C4-2B (cell line): ENCODE data around the gene FANCG.

Source experiments
- ZFX ChIP-seq: fragments of 450-650 bp; IDR thresholded peaks from 2 replicates; pipeline ENCODE4 v1.6.1; 2017
- TF ChIP-seq, protein P1 (sequence below): fragments of 450-650 bp; conservative IDR thresholded peaks from 2 replicates; pipeline ENCODE4 v1.5.1; 2017; ENCODE audit warnings: mild to moderate bottlenecking

DNA sequence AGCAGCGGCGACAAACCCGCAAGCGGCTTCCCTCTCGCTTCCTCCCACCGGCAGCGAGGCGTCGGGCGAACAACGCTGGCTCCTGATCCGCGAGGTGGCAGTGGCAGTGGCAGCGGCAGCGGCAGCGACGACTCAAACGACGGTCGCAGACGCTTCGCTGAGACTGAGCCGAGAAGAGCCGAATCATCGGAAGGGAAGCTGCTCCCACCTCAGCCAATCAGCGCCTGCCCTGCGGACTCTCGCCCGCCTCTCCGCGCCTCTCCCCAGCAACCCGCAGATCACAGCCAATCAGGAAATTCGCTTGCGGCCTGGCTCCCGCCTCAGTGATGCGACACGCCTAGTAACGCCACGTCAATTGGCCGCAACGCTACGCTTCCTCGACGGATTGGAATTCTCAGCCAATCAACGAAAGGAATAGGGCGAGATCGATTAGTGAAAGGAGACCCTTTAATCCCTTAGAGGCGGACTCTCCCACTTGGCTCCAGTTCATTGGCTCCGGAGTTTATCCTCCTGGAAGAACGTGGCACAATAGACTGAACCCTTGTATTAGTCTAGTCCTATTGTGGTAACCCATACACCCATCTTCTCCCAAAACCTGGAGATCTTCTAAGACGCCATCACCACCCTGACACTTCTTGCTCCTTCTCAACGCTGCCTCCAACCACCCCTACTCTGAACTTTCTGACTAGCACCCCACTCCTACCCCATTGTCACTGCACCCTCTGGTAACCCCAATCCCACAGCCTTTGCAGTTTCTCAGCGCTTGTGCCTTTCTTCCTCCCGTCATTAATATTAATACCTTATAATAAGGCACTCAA lies 7.1 kb downstream of the FANCG start, which contains the start of gene VCP:
- TF ChIP-seq, protein P1, sequence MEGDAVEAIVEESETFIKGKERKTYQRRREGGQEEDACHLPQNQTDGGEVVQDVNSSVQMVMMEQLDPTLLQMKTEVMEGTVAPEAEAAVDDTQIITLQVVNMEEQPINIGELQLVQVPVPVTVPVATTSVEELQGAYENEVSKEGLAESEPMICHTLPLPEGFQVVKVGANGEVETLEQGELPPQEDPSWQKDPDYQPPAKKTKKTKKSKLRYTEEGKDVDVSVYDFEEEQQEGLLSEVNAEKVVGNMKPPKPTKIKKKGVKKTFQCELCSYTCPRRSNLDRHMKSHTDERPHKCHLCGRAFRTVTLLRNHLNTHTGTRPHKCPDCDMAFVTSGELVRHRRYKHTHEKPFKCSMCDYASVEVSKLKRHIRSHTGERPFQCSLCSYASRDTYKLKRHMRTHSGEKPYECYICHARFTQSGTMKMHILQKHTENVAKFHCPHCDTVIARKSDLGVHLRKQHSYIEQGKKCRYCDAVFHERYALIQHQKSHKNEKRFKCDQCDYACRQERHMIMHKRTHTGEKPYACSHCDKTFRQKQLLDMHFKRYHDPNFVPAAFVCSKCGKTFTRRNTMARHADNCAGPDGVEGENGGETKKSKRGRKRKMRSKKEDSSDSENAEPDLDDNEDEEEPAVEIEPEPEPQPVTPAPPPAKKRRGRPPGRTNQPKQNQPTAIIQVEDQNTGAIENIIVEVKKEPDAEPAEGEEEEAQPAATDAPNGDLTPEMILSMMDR: no peak
- TF ChIP-seq ZFX: no peak
